Astrocyte (in vitro differentiated cells and primary cell): ENCODE measurements around the gene GSS. TPM values are rescaled to one million over a fixed set of nuclear protein-coding genes. Genes with fewer than 3 reads are reported as not detected.

ENCODE experiments used
- DNase-seq: peaks from one replicate; pipeline ENCODE4 v3.0.0-alpha.2; 2010; ENCODE audit warnings: low read depth
- FAIRE-seq: peaks from 2 replicates; lab custom pipeline; 2011; peaks lifted over from hg19 to GRCh38; lab: Jason Lieb, UNC
- H2AFZ ChIP-seq: 2 replicates; pipeline ENCODE4 v1.6.0; 2012; ENCODE audit warnings: low read depth, low read length, inconsistent platforms
- H3K27ac ChIP-seq: 2 replicates; pipeline ENCODE4 v1.5.1; 2011; ENCODE audit warnings: low read depth, low read length, inconsistent platforms
- H3K27me3 ChIP-seq: 2 replicates; pipeline ENCODE4 v1.6.0; 2011; ENCODE audit warnings: low read length, inconsistent platforms; ENCODE audit not compliant: insufficient read depth
- H3K36me3 ChIP-seq: 2 replicates; pipeline ENCODE4 v1.5.1; 2011; ENCODE audit warnings: low read length, inconsistent platforms; ENCODE audit not compliant: insufficient read depth
- H3K4me1 ChIP-seq: 2 replicates; pipeline ENCODE4 v1.5.1; 2011; ENCODE audit warnings: low read length, inconsistent platforms; ENCODE audit not compliant: insufficient read depth
- H3K4me2 ChIP-seq: 2 replicates; pipeline ENCODE4 v1.6.0; 2012; ENCODE audit warnings: low read length, inconsistent platforms
- H3K4me3 ChIP-seq: 2 replicates; pipeline ENCODE4 v1.5.1; 2011; ENCODE audit warnings: low read depth, mild to moderate bottlenecking, low read length, inconsistent platforms; ENCODE audit not compliant: insufficient read depth
- H3K79me2 ChIP-seq: 2 replicates; pipeline ENCODE4 v1.6.0; 2012; ENCODE audit warnings: mild to moderate bottlenecking, low read length, inconsistent platforms; ENCODE audit not compliant: insufficient read depth
- H3K9ac ChIP-seq: 2 replicates; pipeline ENCODE4 v1.6.0; 2012; ENCODE audit warnings: mild to moderate bottlenecking, low read length, inconsistent platforms
- H3K9me3 ChIP-seq: 2 replicates; pipeline ENCODE4 v1.5.1; 2012; ENCODE audit warnings: low read depth, mild to moderate bottlenecking, low read length, inconsistent platforms; ENCODE audit not compliant: insufficient read depth
- H4K20me1 ChIP-seq: 2 replicates; pipeline ENCODE4 v1.6.0; 2012; ENCODE audit warnings: low read length, inconsistent platforms; ENCODE audit not compliant: insufficient read depth
- H3K27ac Mint-ChIP-seq: one replicate; pipeline ENCODE4 v1.8.0; 2021; ENCODE audit warnings: mild to moderate bottlenecking, mixed read lengths; ENCODE audit not compliant: unreplicated experiment
- H3K27me3 Mint-ChIP-seq: one replicate; pipeline ENCODE4 v1.8.0; 2021; ENCODE audit warnings: low read depth, mixed read lengths; ENCODE audit not compliant: unreplicated experiment
- H3K36me3 Mint-ChIP-seq: one replicate; pipeline ENCODE4 v1.8.0; 2021; ENCODE audit warnings: low read depth, mixed read lengths; ENCODE audit not compliant: unreplicated experiment
- H3K4me1 Mint-ChIP-seq: one replicate; pipeline ENCODE4 v1.8.0; 2021; ENCODE audit warnings: low read depth, mixed read lengths; ENCODE audit not compliant: unreplicated experiment
- H3K4me3 Mint-ChIP-seq: one replicate; pipeline ENCODE4 v1.8.0; 2021; ENCODE audit warnings: mild to moderate bottlenecking, moderate library complexity, mixed read lengths; ENCODE audit not compliant: unreplicated experiment
- H3K9me3 Mint-ChIP-seq: one replicate; pipeline ENCODE4 v1.8.0; 2021; ENCODE audit warnings: mild to moderate bottlenecking, mixed read lengths; ENCODE audit not compliant: unreplicated experiment
- EZH2 ChIP-seq: IDR thresholded peaks from 2 replicates; pipeline ENCODE4 v1.6.1; 2012; ENCODE audit warnings: mild to moderate bottlenecking, low read length, inconsistent platforms; ENCODE audit not compliant: insufficient read depth
- total RNA-seq: library from RNA; stranded (reverse); gene quantifications from 2 replicates; pipeline ENCODE4 v1.2.1, GENCODE V29; 2021
- TF ChIP-seq, protein P1 (sequence below): IDR thresholded peaks from 2 replicates; pipeline ENCODE4 v1.5.1; 2011; ENCODE audit warnings: low read depth, mild to moderate bottlenecking, inconsistent platforms, low read length, moderate library complexity; ENCODE audit not compliant: insufficient read depth

Gene GSS
- total RNA-seq, 1 donor from 2014 or later: 44.6 TPM

DNA sequence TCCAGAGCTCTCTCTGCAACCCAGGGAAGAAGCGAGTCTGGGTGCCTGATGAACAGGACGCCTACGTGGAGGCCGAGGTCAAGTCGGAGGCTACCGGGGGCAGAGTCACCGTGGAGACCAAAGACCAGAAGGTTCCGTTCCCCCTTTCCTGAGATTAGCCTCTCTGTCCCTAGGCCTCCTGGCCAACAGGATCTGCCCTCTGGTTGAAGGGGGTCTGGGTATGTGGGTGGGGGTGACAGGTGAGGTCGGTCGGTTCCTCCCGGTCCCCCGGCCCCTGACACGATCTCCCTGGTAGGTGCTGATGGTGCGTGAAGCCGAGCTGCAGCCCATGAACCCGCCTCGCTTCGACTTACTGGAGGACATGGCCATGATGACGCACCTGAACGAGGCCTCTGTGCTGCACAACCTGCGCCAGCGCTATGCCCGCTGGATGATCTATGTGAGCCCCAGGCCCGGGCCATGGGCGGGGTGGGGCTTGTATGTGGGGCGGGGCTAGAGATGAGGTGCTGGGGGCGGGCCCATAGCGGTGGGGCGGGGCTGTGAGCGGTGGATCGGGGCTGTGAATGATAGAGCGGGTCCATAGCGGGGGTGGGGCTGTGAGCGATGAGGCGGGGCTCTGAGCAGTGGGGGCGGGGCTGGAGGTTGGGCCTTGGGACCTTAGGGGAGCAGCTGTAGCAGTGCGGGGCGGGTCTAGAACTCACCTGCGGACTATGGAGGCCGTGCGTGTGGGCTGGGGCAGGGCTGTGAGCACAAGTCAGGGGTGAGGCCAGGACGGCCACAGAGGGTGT lies 24.0 kb upstream of the GSS start:
- Mint-ChIP-seq H3K9me3 (no peaks in the 10 kb centered on the region), H3K27ac (no peak overlapping the region), H3K27me3 (peaks cover 38% of the 10 kb centered on the region), H3K4me1 (no peaks in the 10 kb centered on the region), H3K4me3 (no peak overlapping the region), H3K36me3 (no peaks in the 10 kb centered on the region)
- no peaks in the 10 kb centered on the region for H3K9me3 ChIP-seq
- DNase-seq: no peak
- no peak overlapping the region for H2AFZ ChIP-seq
- H3K79me2 ChIP-seq: no peaks in the 10 kb centered on the region
- no peaks in the 10 kb centered on the region for H3K4me1 ChIP-seq
- H3K27me3 ChIP-seq: peaks cover 20% of the 10 kb centered on the region
- no peak overlapping the region for H3K4me3 ChIP-seq
- no peaks in the 10 kb centered on the region for H4K20me1 ChIP-seq
- H3K4me2 ChIP-seq: no peak overlapping the region
- H3K36me3 ChIP-seq: no peaks in the 10 kb centered on the region
- no peak overlapping the region for H3K27ac ChIP-seq
- FAIRE-seq: no peak
- TF ChIP-seq, protein P1, sequence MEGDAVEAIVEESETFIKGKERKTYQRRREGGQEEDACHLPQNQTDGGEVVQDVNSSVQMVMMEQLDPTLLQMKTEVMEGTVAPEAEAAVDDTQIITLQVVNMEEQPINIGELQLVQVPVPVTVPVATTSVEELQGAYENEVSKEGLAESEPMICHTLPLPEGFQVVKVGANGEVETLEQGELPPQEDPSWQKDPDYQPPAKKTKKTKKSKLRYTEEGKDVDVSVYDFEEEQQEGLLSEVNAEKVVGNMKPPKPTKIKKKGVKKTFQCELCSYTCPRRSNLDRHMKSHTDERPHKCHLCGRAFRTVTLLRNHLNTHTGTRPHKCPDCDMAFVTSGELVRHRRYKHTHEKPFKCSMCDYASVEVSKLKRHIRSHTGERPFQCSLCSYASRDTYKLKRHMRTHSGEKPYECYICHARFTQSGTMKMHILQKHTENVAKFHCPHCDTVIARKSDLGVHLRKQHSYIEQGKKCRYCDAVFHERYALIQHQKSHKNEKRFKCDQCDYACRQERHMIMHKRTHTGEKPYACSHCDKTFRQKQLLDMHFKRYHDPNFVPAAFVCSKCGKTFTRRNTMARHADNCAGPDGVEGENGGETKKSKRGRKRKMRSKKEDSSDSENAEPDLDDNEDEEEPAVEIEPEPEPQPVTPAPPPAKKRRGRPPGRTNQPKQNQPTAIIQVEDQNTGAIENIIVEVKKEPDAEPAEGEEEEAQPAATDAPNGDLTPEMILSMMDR: no peak
- no peak for TF ChIP-seq EZH2
- H3K9ac ChIP-seq: no peak overlapping the region

DNA sequence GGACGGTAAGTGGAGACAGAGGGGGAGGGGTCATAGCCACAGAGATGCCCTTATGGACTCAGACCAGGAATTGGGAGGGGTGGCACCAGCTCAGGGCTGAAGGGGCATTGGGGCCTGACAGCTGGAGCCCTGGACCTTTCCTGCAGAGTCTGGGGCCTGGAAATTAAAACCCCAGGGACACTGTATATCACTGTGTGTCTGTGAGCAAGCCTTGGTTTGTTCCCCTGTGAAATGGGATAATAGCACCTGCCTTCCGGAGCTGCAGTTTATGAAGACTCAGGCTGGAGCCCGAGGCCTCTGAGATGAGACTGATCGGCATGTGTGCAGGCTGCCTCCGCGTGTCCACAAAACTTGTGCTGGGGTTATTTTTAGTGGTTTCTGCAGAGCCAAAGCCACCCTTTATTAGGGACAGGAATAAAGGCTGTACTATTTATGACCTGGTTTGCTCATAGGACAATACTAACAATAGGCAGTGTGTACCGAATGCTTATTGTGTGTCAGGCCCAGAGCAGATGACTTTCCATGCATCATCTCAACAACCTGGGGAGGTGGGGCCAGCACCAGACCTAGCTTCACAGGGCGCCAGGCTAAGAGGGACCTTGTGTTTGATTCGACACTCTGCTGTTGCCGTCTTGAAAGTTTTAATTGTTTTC lies 22.6 kb upstream of the GSS start:
- no peak overlapping the region for H3K4me2 ChIP-seq
- Mint-ChIP-seq H3K27me3 (peaks cover 40% of the 10 kb centered on the region), H3K9me3 (no peaks in the 10 kb centered on the region), H3K27ac (no peak overlapping the region), H3K4me3 (no peak overlapping the region), H3K36me3 (no peaks in the 10 kb centered on the region), H3K4me1 (no peaks in the 10 kb centered on the region)
- TF ChIP-seq EZH2: no peak
- TF ChIP-seq, protein P1: no peak
- FAIRE-seq (no peak), DNase-seq (no peak)
- no peak overlapping the region for H3K9ac ChIP-seq
- no peaks in the 10 kb centered on the region for H4K20me1 ChIP-seq
- H3K4me1 ChIP-seq: no peaks in the 10 kb centered on the region
- H3K79me2 ChIP-seq: no peaks in the 10 kb centered on the region
- H3K9me3 ChIP-seq: no peaks in the 10 kb centered on the region
- H3K36me3 ChIP-seq: no peaks in the 10 kb centered on the region
- H3K27me3 ChIP-seq: peaks cover 12% of the 10 kb centered on the region
- H3K27ac ChIP-seq: no peak overlapping the region
- H3K4me3 ChIP-seq: no peak overlapping the region
- H2AFZ ChIP-seq: no peak overlapping the region
